PC-9 (cell line): ENCODE measurements around the gene DNAJC18. TPM values are rescaled to one million over a fixed set of nuclear protein-coding genes. Genes with fewer than 3 reads are reported as not detected.

ENCODE experiments used
- BruUV-seq: library from RNA; stranded (reverse); fragments of 400-500 nt; replicated peaks from 2 replicates; lab custom pipeline; 2021; lab: Mats Ljungman, UMichigan
- CTCF ChIA-PET: fragments of 300-600 bp; sonication (Branson Sonifier 250); formaldehyde crosslinking; loops from one replicate; lab custom pipeline; 2022; ENCODE audit warnings: antibody characterized with exemption; lab: Charles Lee
- POLR2A ChIA-PET: fragments of 300-600 bp; sonication (Branson Sonifier 250); formaldehyde crosslinking; loops from one replicate; lab custom pipeline; 2022; ENCODE audit warnings: antibody characterized with exemption; ENCODE audit not compliant: unreplicated experiment; lab: Charles Lee
- DNase-seq, 2 experiments: peaks; one replicate each; pipeline versions ENCODE4 v3.0.0 to v3.0.0-alpha.2; 2015 to 2022; ENCODE audit warnings: mixed read lengths in 1 of 2
- H2AFZ ChIP-seq: fragments of 200-600 bp; sonication (generic); 2 replicates; pipeline ENCODE4 v1.8.1; 2017; ENCODE audit warnings: antibody characterized with exemption
- H3F3A ChIP-seq: fragments of 200-600 bp; sonication (generic); 2 replicates; pipeline ENCODE4 v1.8.1; 2017; ENCODE audit warnings: antibody characterized with exemption, mild to moderate bottlenecking, low read depth; ENCODE audit not compliant: insufficient read depth
- H3K27ac ChIP-seq: fragments of 200-600 bp; sonication (generic); 2 replicates; pipeline ENCODE4 v1.6.1; 2016; ENCODE audit warnings: mixed run types
- H3K27me3 ChIP-seq: fragments of 200-600 bp; sonication (generic); 2 replicates; pipeline ENCODE4 v1.6.1; 2016; ENCODE audit warnings: low read depth, mixed run types; ENCODE audit not compliant: insufficient read depth
- H3K36me3 ChIP-seq: fragments of 200-600 bp; sonication (generic); 2 replicates; pipeline ENCODE4 v1.6.1; 2016; ENCODE audit warnings: low read depth, mixed run types
- H3K4me1 ChIP-seq: fragments of 200-600 bp; sonication (generic); replicated peaks from 2 replicates; pipeline ENCODE4 v1.6.1; 2016; ENCODE audit warnings: mixed run types; ENCODE audit not compliant: insufficient read depth
- H3K4me2 ChIP-seq: fragments of 200-600 bp; sonication (generic); 2 replicates; pipeline ENCODE4 v1.6.1; 2017; ENCODE audit warnings: mixed run types
- H3K4me3 ChIP-seq: fragments of 200-600 bp; sonication (generic); 2 replicates; pipeline ENCODE4 v1.6.1; 2016; ENCODE audit warnings: mixed run types
- H3K79me2 ChIP-seq: fragments of 200-600 bp; sonication (generic); 2 replicates; pipeline ENCODE4 v1.6.1; 2017; ENCODE audit warnings: low read depth, mixed run types
- H3K9me2 ChIP-seq: fragments of 200-600 bp; sonication (generic); 2 replicates; pipeline ENCODE4 v1.8.1; 2017; ENCODE audit warnings: mild to moderate bottlenecking; ENCODE audit not compliant: insufficient read depth
- H3K9me3 ChIP-seq: fragments of 200-600 bp; sonication (generic); 2 replicates; pipeline ENCODE4 v1.8.1; 2016; ENCODE audit warnings: low read depth; ENCODE audit not compliant: insufficient read depth
- H4K20me1 ChIP-seq: fragments of 200-600 bp; sonication (generic); 2 replicates; pipeline ENCODE4 v1.8.1; 2017; ENCODE audit not compliant: insufficient read depth
- EZH2 ChIP-seq: fragments of 200-600 bp; sonication (generic); IDR thresholded peaks from 2 replicates; pipeline ENCODE4 v1.8.0; 2017; ENCODE audit warnings: antibody characterized with exemption, low read depth
- intact Hi-C: fragments of 100-400 bp; cut with micrococcal nuclease; formaldehyde crosslinking; loops from one replicate; pipeline ENCODE4 v1.10.0; 2022; ENCODE audit not compliant: unreplicated experiment
- total RNA-seq: library from RNA; stranded (reverse); gene quantifications from 2 replicates; pipeline ENCODE4 v1.2.3, GENCODE V29; 2021
- TF ChIP-seq, protein P1 (sequence below): fragments of 200-600 bp; sonication (generic); conservative IDR thresholded peaks from 2 replicates; pipeline ENCODE4 v1.6.1; 2017; ENCODE audit warnings: mixed run types, antibody characterized with exemption, mild to moderate bottlenecking, moderate library complexity

DNAJC18 gene
- total RNA-seq, 1 experiment from 2014 or later, result 8.9 TPM

DNA sequence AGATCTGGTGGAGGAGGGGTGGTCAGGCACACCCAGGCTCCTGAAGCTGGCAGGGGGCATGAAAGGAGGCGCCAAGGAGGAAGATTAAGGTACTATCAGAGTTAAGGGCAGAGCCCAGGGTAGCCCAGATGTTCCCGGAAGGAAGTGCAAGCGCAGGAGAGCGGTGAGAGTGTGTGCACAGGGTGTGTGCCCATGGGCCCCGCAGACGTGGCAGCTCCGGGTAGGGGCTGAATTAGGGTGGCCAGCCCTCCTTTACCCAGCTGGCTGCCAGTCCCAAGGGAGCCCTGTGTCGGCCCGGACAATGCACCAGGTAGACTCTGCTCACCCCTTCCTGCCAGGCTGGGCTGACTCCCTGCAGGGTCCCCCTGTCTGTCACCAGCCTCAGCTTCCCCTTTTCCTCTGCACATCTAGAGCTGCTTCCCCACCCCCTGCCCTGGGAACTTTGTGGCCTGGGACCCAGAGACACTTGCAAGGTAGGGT is 31.5 kb upstream of the DNAJC18 start, which contains the start of gene SMIM33:
Gene SMIM33, plus strand, starts transcription at position 184 of the 480 bp plus-strand sequence. Its CDS starts 118 bp downstream, at position 302.
- POLR2A ChIA-PET, result no interaction called here
- no peaks in the 10 kb centered on the region for H4K20me1 ChIP-seq
- CTCF ChIA-PET, result no interaction called here
- no peak within 1 kb of the TSS for H2AFZ ChIP-seq
- no peak for TF ChIP-seq EZH2
- TF ChIP-seq, protein P1, sequence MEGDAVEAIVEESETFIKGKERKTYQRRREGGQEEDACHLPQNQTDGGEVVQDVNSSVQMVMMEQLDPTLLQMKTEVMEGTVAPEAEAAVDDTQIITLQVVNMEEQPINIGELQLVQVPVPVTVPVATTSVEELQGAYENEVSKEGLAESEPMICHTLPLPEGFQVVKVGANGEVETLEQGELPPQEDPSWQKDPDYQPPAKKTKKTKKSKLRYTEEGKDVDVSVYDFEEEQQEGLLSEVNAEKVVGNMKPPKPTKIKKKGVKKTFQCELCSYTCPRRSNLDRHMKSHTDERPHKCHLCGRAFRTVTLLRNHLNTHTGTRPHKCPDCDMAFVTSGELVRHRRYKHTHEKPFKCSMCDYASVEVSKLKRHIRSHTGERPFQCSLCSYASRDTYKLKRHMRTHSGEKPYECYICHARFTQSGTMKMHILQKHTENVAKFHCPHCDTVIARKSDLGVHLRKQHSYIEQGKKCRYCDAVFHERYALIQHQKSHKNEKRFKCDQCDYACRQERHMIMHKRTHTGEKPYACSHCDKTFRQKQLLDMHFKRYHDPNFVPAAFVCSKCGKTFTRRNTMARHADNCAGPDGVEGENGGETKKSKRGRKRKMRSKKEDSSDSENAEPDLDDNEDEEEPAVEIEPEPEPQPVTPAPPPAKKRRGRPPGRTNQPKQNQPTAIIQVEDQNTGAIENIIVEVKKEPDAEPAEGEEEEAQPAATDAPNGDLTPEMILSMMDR, result no peak
- H3K4me3 ChIP-seq, result no peak within 1 kb of the TSS
- no peaks in the 10 kb centered on the region for H3K27me3 ChIP-seq
- intact Hi-C loops, result no loop called here
- H3K79me2 ChIP-seq, result no peaks in the 10 kb centered on the region
- DNase-seq, result no peak
- H3K27ac ChIP-seq, result no peak within 1 kb of the TSS
- H3K9me3 ChIP-seq, result no peaks in the 10 kb centered on the region
- no peaks in the 10 kb centered on the region for H3K9me2 ChIP-seq
- H3K36me3 ChIP-seq, result no peaks in the 10 kb centered on the region
- H3F3A ChIP-seq, result no peaks in the 10 kb centered on the region; the same call in 1 of the 2 replicates
- no TSS peak for BruUV-seq
- H3K4me2 ChIP-seq, result no peak within 1 kb of the TSS
- peaks cover 10% of the 10 kb centered on the region; the same call in 1 of the 2 replicates for H3K4me1 ChIP-seq

DNA sequence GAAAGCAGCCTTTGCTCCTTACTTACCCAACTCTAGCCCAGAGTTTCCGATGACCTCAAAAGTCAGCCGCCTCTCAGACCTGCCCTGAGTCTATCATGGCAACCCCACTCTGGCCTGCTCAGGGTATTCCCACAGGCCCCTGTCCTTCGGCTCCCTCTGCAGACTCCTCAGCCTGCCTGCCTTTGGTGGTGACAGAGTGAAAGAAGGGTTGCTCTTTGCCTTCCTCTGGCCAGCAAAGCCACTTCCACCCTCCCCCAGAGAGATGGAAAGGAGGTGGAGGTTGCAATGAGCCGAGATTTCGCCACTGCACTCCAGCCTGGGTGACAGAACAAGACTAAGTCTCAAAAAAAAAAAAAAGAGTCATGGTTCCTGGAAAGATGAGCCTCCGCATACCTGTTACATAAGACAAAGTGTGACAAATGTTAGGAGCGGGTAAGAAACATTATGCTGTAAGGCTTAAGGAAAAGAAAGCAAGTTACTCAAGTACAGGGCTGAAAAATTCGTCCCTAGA is 29.2 kb upstream of the DNAJC18 start:
- Histone ChIP-seq H3K79me2 (no peaks in the 10 kb centered on the region), H3K36me3 (no peaks in the 10 kb centered on the region), H3K4me1 (peaks cover 10% of the 10 kb centered on the region; the same call in 1 of the 2 replicates), H3K27ac (no peak overlapping the region), H3K4me2 (peak overlapping the region; percentile 44), H3F3A (no peaks in the 10 kb centered on the region; the same call in 1 of the 2 replicates), H3K4me3 (no peak overlapping the region), H3K27me3 (no peaks in the 10 kb centered on the region), H3K9me2 (no peaks in the 10 kb centered on the region), H4K20me1 (no peaks in the 10 kb centered on the region), H3K9me3 (no peaks in the 10 kb centered on the region), H2AFZ (no peak overlapping the region)
- ChIA-PET CTCF (interaction anchor here (0.6 kb wide), 1 partner anchor 219 kb away, joined by 6 read pairs; no protein-coding TSS in a partner anchor), POLR2A (no interaction called here)
- intact Hi-C loops, result no loop called here
- BruUV-seq, result no TSS peak
- TF ChIP-seq, protein P1, result no peak
- no peak for TF ChIP-seq EZH2
- DNase-seq, result peak in 1 of 2 experiments; percentile 76

DNA sequence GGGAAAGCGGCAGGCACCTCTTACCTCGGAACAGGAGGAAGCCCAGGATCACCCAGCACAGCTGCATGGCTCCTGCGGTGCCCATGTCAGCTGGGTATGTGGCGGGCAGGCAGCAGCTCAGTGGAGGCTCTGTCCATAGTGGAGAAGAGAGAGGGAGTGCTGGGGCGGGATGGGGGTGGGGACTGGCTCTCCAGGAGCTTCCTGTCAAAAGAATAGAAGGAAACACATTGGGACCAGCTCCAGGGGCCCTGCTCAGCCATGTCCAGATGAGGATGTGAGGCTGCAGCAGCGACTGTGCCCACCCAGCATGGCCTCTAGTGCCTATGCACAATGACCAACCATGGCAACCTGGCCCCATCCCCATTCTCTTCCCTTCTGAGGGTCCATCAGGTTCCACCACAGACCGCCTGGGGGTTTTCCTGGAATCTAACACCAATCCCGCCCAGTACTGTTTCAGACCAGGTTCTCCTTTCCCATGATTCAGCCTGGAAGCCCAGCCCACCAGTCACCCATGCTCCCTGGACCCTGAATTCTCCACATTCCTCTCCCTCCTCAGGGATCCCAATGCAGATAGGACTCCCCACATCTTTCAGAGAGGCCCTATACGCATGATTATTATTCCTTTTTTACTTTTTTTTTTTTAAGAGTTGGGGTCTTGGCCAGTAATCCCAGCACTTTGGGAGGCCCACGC is 23.4 kb upstream of the DNAJC18 start, which contains the start of gene ECSCR:
Gene ECSCR, minus strand, starts transcription at position 158 of the 691 bp plus-strand sequence. Its CDS starts 73 bp downstream, at position 85.
- H3K4me1 ChIP-seq, result 0 out of 2 replicates have a peak, but pooled peaks cover 7% of the 10 kb centered on the region
- H3F3A ChIP-seq, result no peaks in the 10 kb centered on the region
- H3K9me3 ChIP-seq, result no peaks in the 10 kb centered on the region
- intact Hi-C loops, result no loop called here
- TF ChIP-seq, protein P1, result no peak
- TF ChIP-seq EZH2, result no peak
- ChIA-PET POLR2A (no interaction called here), CTCF (no interaction called here)
- H3K79me2 ChIP-seq, result no peaks in the 10 kb centered on the region
- no peak within 1 kb of the TSS for H3K27ac ChIP-seq
- no peaks in the 10 kb centered on the region for H3K36me3 ChIP-seq
- no peaks in the 10 kb centered on the region for H3K27me3 ChIP-seq
- no peak within 1 kb of the TSS for H3K4me3 ChIP-seq
- DNase-seq, result no peak
- H4K20me1 ChIP-seq, result no peaks in the 10 kb centered on the region
- H3K4me2 ChIP-seq, result no peak within 1 kb of the TSS
- H2AFZ ChIP-seq, result no peak within 1 kb of the TSS
- BruUV-seq, result no TSS peak
- H3K9me2 ChIP-seq, result no peaks in the 10 kb centered on the region
